HCT116 (cell line): ENCODE data around the gene SP140L. TPM values are rescaled to one million over a fixed set of nuclear protein-coding genes. Genes with fewer than 3 reads are reported as not detected.

ENCODE experiments used
- ATAC-seq: fragments of 200-7000 bp; cut with Tn5 transposase; 2 replicates; pipeline ENCODE4 v1.9.1; 2020; ENCODE audit warnings: mild to moderate bottlenecking, moderate library complexity
- BruUV-seq: library from RNA; stranded (reverse); fragments of 400-500 nt; replicated peaks from 2 replicates; lab custom pipeline; 2021; lab: Mats Ljungman, UMichigan
- CTCF ChIA-PET: fragments of 300-600 bp; sonication (Branson Sonifier 250); formaldehyde crosslinking; loops from one replicate; lab custom pipeline; 2021; ENCODE audit warnings: antibody characterized with exemption; lab: Charles Lee
- POLR2A ChIA-PET: fragments of 300-600, 350-600 bp; sonication (Branson Sonifier 250); formaldehyde crosslinking; loops from one replicate; lab custom pipeline; 2021; ENCODE audit warnings: antibody characterized with exemption; lab: Charles Lee
- RAD21 ChIA-PET, 2 experiments: fragments of 300-600 bp; sonication (Branson Sonifier 250); formaldehyde crosslinking; loops; one replicate each; lab custom pipeline; 2023; ENCODE audit warnings: low total read pairs in 2 of 2; ENCODE audit not compliant: uncharacterized antibody in 2 of 2, unreplicated experiment in 2 of 2, low non-redundant PET in 1 of 2; lab: Charles Lee
- DNase-seq: peaks from one replicate; pipeline ENCODE4 v3.0.0-alpha.2; 2010; ENCODE audit warnings: low read depth, low spot score
- H2AFZ ChIP-seq: fragments of 200-600 bp; shearing (Covaris generic), sonication (generic); 2 replicates; pipeline ENCODE4 v1.6.1; 2017; ENCODE audit warnings: low read depth, mixed run types, mixed read lengths, antibody characterized with exemption, low read length; ENCODE audit not compliant: poor library complexity, severe bottlenecking
- H3K27ac ChIP-seq: 2 replicates; pipeline ENCODE4 v1.5.1; 2012; ENCODE audit warnings: low read depth, low read length
- H3K27me3 ChIP-seq: fragments of 200-600 bp; sonication (generic); 2 replicates; pipeline ENCODE4 v1.6.1; 2016; ENCODE audit warnings: mixed run types, low read length, mixed read lengths; ENCODE audit not compliant: insufficient read depth
- H3K36me3 ChIP-seq, 2 experiments: fragments of 200-500 bp in 1 of 2; fragments of 200-600 bp in 1 of 2; sonication (Bioruptor generic) in 1 of 2; sonication (generic) in 1 of 2; 2 replicates each; pipeline versions ENCODE4 v1.5.1 to v1.6.1; 2014 to 2016; ENCODE audit warnings: low read length in 2 of 2, inconsistent platforms in 1 of 2, mixed read lengths in 1 of 2, mixed run types in 1 of 2; ENCODE audit not compliant: insufficient read depth in 2 of 2, control insufficient read depth in 1 of 2
- H3K4me1 ChIP-seq, 2 experiments: fragments of 200-600 bp in 1 of 2; sonication (generic) in 1 of 2; 2 replicates each; pipeline versions ENCODE4 v1.5.1 to v1.6.1; 2012 to 2017; ENCODE audit warnings: low read length in 2 of 2, inconsistent platforms in 1 of 2, mild to moderate bottlenecking in 1 of 2, mixed read lengths in 1 of 2, mixed run types in 1 of 2, moderate library complexity in 1 of 2; ENCODE audit not compliant: insufficient read depth in 2 of 2, control insufficient read depth in 1 of 2
- H3K4me2 ChIP-seq: fragments of 200-600 bp; sonication (generic); 2 replicates; pipeline ENCODE4 v1.6.1; 2017; ENCODE audit warnings: mixed run types, low read length, mixed read lengths
- H3K4me3 ChIP-seq, 2 experiments: fragments of 200-600 bp in 1 of 2; sonication (generic) in 1 of 2; replicated peaks in 1 of 2; 2 replicates each; pipeline ENCODE4 v1.5.1; 2011 to 2016; ENCODE audit warnings: low read length in 2 of 2, control low read depth in 1 of 2, low read depth in 1 of 2, mild to moderate bottlenecking in 1 of 2, mixed read lengths in 1 of 2, mixed run types in 1 of 2
- H3K79me2 ChIP-seq: fragments of 200-600 bp; sonication (generic); 2 replicates; pipeline ENCODE4 v1.6.1; 2017; ENCODE audit warnings: mild to moderate bottlenecking, mixed run types, low read length, moderate library complexity, mixed read lengths; ENCODE audit not compliant: insufficient read depth
- H3K9ac ChIP-seq: fragments of 200-600 bp; sonication (generic); 2 replicates; pipeline ENCODE4 v1.6.1; 2016; ENCODE audit warnings: low read length, mixed read lengths
- H3K9me2 ChIP-seq: fragments of 200-600 bp; sonication (generic), shearing (Covaris generic); 2 replicates; pipeline ENCODE4 v1.6.1; 2017; ENCODE audit warnings: mixed run types, mild to moderate bottlenecking, moderate library complexity; ENCODE audit not compliant: insufficient read depth
- H3K9me3 ChIP-seq, 2 experiments: fragments of 200-500 bp in 1 of 2; fragments of 200-600 bp in 1 of 2; sonication (Bioruptor generic) in 1 of 2; sonication (generic) in 1 of 2; 2 replicates each; pipeline ENCODE4 v1.6.1; 2014 to 2017; ENCODE audit warnings: low read length in 2 of 2, mixed read lengths in 2 of 2, inconsistent platforms in 1 of 2, low read depth in 1 of 2, mild to moderate bottlenecking in 1 of 2, mixed run types in 1 of 2, moderate library complexity in 1 of 2; ENCODE audit not compliant: control insufficient read depth in 1 of 2, insufficient read depth in 1 of 2
- H4K20me1 ChIP-seq: fragments of 200-600 bp; sonication (generic), shearing (Covaris generic); 2 replicates; pipeline ENCODE4 v1.6.1; 2017; ENCODE audit warnings: mixed run types, mild to moderate bottlenecking, moderate library complexity; ENCODE audit not compliant: insufficient read depth
- CBX3 ChIP-seq: IDR thresholded peaks from 2 replicates; pipeline ENCODE4 v1.6.1; 2012; ENCODE audit warnings: low read depth
- CEBPB ChIP-seq: IDR thresholded peaks from 2 replicates; pipeline ENCODE4 v1.6.1; 2012; ENCODE audit warnings: low read depth
- EGR1 ChIP-seq: IDR thresholded peaks from 2 replicates; pipeline ENCODE4 v1.6.1; 2012; ENCODE audit warnings: low read depth
- ELF1 ChIP-seq: IDR thresholded peaks from 2 replicates; pipeline ENCODE4 v1.6.1; 2012; ENCODE audit warnings: low read depth, borderline replicate concordance
- EZH2 ChIP-seq: fragments of 200-600 bp; sonication (generic); IDR thresholded peaks from 2 replicates; pipeline ENCODE4 v1.6.1; 2017; ENCODE audit warnings: antibody characterized with exemption, mixed run types
- FOSL1 ChIP-seq: IDR thresholded peaks from 2 replicates; pipeline ENCODE4 v1.6.1; 2012; ENCODE audit warnings: low read depth
- JUND ChIP-seq: IDR thresholded peaks from 2 replicates; pipeline ENCODE4 v1.6.1; 2012
- POLR2A ChIP-seq: IDR thresholded peaks from 2 replicates; pipeline ENCODE4 v1.7.0; 2011; ENCODE audit warnings: borderline replicate concordance; ENCODE audit not compliant: insufficient read depth, insufficient read length; ENCODE audit errors: extremely low read depth
- POLR2AphosphoS5 ChIP-seq: IDR thresholded peaks from 2 replicates; pipeline ENCODE4 v1.6.1; 2011; ENCODE audit warnings: mild to moderate bottlenecking, low read depth, low read length, moderate library complexity
- RAD21 ChIP-seq: IDR thresholded peaks from 2 replicates; pipeline ENCODE4 v1.6.1; 2012; ENCODE audit warnings: low read depth, mild to moderate bottlenecking
- REST ChIP-seq: IDR thresholded peaks from 2 replicates; pipeline ENCODE4 v1.6.1; 2012; ENCODE audit warnings: low read depth
- SIN3A ChIP-seq: IDR thresholded peaks from 2 replicates; pipeline ENCODE4 v1.6.1; 2012; ENCODE audit warnings: low read depth
- SP1 ChIP-seq: IDR thresholded peaks from 2 replicates; pipeline ENCODE4 v1.6.1; 2012; ENCODE audit warnings: low read depth
- SRF ChIP-seq: IDR thresholded peaks from 2 replicates; pipeline ENCODE4 v1.6.1; 2012; ENCODE audit warnings: low read depth
- TCF7L2 ChIP-seq: IDR thresholded peaks from 2 replicates; pipeline ENCODE4 v1.7.0; 2011; ENCODE audit warnings: borderline replicate concordance, inconsistent platforms; ENCODE audit not compliant: insufficient read depth, insufficient read length; ENCODE audit errors: extremely low read depth
- YY1 ChIP-seq: IDR thresholded peaks from 2 replicates; pipeline ENCODE4 v1.6.1; 2011; ENCODE audit warnings: low read length, low read depth, moderate library complexity, mild to moderate bottlenecking; ENCODE audit not compliant: insufficient replicate concordance; ENCODE audit errors: extremely low read depth
- ZFX ChIP-seq: fragments of 450-650 bp; IDR thresholded peaks from 2 replicates; pipeline ENCODE4 v1.6.1; 2017
- intact Hi-C: fragments of 100-400 bp; cut with micrococcal nuclease; formaldehyde crosslinking; loops from 2 replicates; pipeline ENCODE4 v1.10.0; 2022
- total RNA-seq: library from RNA; stranded (reverse); gene quantifications from one replicate; pipeline ENCODE4 v1.2.1, GENCODE V29; 2021; ENCODE audit not compliant: unreplicated experiment

Gene SP140L
- total RNA-seq, 1 experiment from 2014 or later, result 28.9 TPM

DNA sequence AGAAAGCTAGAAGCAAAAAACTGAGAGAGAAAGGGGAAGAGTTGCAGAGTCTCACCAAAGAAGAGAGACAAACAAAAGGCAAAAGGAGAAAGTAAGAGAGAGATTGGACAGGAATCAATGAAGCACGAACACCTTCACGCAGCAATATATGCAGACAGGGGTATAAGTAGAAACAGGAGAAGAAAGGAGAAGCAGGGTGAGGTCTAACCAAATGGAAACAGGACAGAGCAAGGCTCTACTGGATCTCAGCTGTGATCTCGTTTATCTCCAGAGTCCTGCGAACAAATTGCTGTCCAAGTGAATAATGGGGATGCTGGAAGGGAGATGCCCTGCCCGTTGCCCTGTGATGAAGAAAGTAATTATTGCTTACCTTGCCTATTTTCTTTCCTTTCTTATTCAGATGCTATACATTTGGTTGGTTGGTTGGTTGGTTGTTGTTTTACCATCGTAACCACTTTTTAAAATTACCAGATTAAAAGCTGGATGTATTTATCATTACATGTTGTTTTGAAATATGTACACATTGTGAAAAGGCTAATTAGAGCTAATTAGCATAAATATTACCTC, 123.0 kb downstream of the SP140L start:
- no TSS peak for BruUV-seq
- Histone ChIP-seq H3K9me2 (no peaks in the 10 kb centered on the region), H3K27ac (no peak overlapping the region), H3K27me3 (no peaks in the 10 kb centered on the region), H3K9me3 (no peaks in the 10 kb centered on the region), H3K4me1 (no peaks in the 10 kb centered on the region), H3K4me2 (no peak overlapping the region), H3K4me3 (no peak overlapping the region), H3K79me2 (no peaks in the 10 kb centered on the region), H2AFZ (no peak overlapping the region), H4K20me1 (no peaks in the 10 kb centered on the region), H3K36me3 (no peaks in the 10 kb centered on the region), H3K9ac (no peak overlapping the region)
- RAD21 ChIA-PET, result no interaction called here
- CTCF ChIA-PET, result no interaction called here
- intact Hi-C loops, result no loop called here
- no peak for TF ChIP-seq ZFX
- TF ChIP-seq ELF1, result no peak
- no peak for TF ChIP-seq REST
- TF ChIP-seq POLR2A, result no peak
- no peak for TF ChIP-seq RAD21
- TF ChIP-seq EZH2, result no peak
- TF ChIP-seq SIN3A, result no peak
- TF ChIP-seq EGR1, result no peak
- no peak for TF ChIP-seq CEBPB
- TF ChIP-seq YY1, result no peak
- no peak for TF ChIP-seq FOSL1
- TF ChIP-seq SP1, result no peak
- no peak for TF ChIP-seq POLR2AphosphoS5
- no peak for TF ChIP-seq TCF7L2
- no peak for TF ChIP-seq JUND
- TF ChIP-seq SRF, result no peak
- no peak for TF ChIP-seq CBX3
- POLR2A ChIA-PET, result no interaction called here
- DNase-seq (no peak), ATAC-seq (no peak)
